Ecto neural progenitor cell (in vitro differentiated cells): ENCODE results near the gene CSNK1E.

Experiments used
- DNase-seq: peaks from one replicate; pipeline ENCODE4 v3.0.0-alpha.2; 2018; ENCODE audit warnings: low spot score

Gene CSNK1E

GRCh38 chr22:38305471-38306448, 11.5 kb downstream of the CSNK1E start:
- DNase-seq, result no peak

GRCh38 chr22:38304526-38304925, 12.7 kb downstream of the CSNK1E start:
- no peak for DNase-seq

GRCh38 chr22:38303974-38304373, 13.3 kb downstream of the CSNK1E start:
- DNase-seq, result no peak

- no peak for DNase-seq
Measured at GRCh38 chr22:38302906-38303305, 14.3 kb downstream of the CSNK1E start.

GRCh38 chr22:38300946-38301345, 16.3 kb downstream of the CSNK1E start:
- DNase-seq, result no peak

GRCh38 chr22:38300197-38300945, 16.9 kb downstream of the CSNK1E start:
- DNase-seq, result no peak

GRCh38 chr22:38299770-38300102, 17.5 kb downstream of the CSNK1E start:
- no peak for DNase-seq

- no peak for DNase-seq
Measured at GRCh38 chr22:38298312-38299005, 18.8 kb downstream of the CSNK1E start.

GRCh38 chr22:38296372-38296771, 20.9 kb downstream of the CSNK1E start:
- no peak for DNase-seq

GRCh38 chr22:38295863-38296262, 21.4 kb downstream of the CSNK1E start:
- no peak for DNase-seq

- DNase-seq, result no peak
Measured at GRCh38 chr22:38295339-38295738, 21.9 kb downstream of the CSNK1E start.

GRCh38 chr22:38294193-38294592, 23.0 kb downstream of the CSNK1E start:
- no peak for DNase-seq

- DNase-seq, result no peak
Measured at GRCh38 chr22:38292694-38293093, 24.5 kb downstream of the CSNK1E start.

- no peak for DNase-seq
Measured at GRCh38 chr22:38291201-38291777, 25.9 kb downstream of the CSNK1E start.

- DNase-seq, result no peak
Measured at GRCh38 chr22:38290347-38290746, 26.9 kb downstream of the CSNK1E start.

- DNase-seq, result no peak
Measured at GRCh38 chr22:38289583-38290082, 27.6 kb downstream of the CSNK1E start.

GRCh38 chr22:38286915-38287669, 30.1 kb downstream of the CSNK1E start:
- no peak for DNase-seq

GRCh38 chr22:38285018-38285417, 32.2 kb downstream of the CSNK1E start:
- DNase-seq, result no peak

- DNase-seq, result no peak
Measured at GRCh38 chr22:38284042-38284402, 33.2 kb downstream of the CSNK1E start.

- no peak for DNase-seq
Measured at GRCh38 chr22:38282397-38282796, 34.8 kb downstream of the CSNK1E start.

GRCh38 chr22:38276166-38276565, 41.1 kb downstream of the CSNK1E start:
- no peak for DNase-seq
